C4-2B (cell line): Measurements from ENCODE around the gene PHF24.

Experiments
- H3K27ac ChIP-seq: fragments of 450-650 bp; 2 replicates; pipeline ENCODE4 v1.5.1; 2017
- CTCF ChIP-seq: fragments of 450-650 bp; conservative IDR thresholded peaks from 2 replicates; pipeline ENCODE4 v1.5.1; 2017; ENCODE audit warnings: mild to moderate bottlenecking
- ZFX ChIP-seq: fragments of 450-650 bp; IDR thresholded peaks from 2 replicates; pipeline ENCODE4 v1.6.1; 2017

PHF24 gene

GRCh38 chr9:34990908-34991606 is 33.0 kb downstream of the PHF24 start:
- H3K27ac ChIP-seq, result no peak overlapping the region
- TF ChIP-seq CTCF (no peak), ZFX (no peak)

GRCh38 chr9:34991607-34992375 is 33.7 kb downstream of the PHF24 start:
- TF ChIP-seq CTCF, result no peak; the same call in 1 of the 2 replicates
- no peak overlapping the region for H3K27ac ChIP-seq

- TF ChIP-seq ZFX, result no peak
- no peak for TF ChIP-seq CTCF
- H3K27ac ChIP-seq, result no peak overlapping the region
Observed at GRCh38 chr9:34992376-34992951, 34.4 kb downstream of the PHF24 start.

GRCh38 chr9:34993502-34994259 is 35.6 kb downstream of the PHF24 start:
- no peak overlapping the region for H3K27ac ChIP-seq
- TF ChIP-seq ZFX (no peak), CTCF (no peak)

GRCh38 chr9:34994260-34994899 is 36.3 kb downstream of the PHF24 start:
- peak; percentile 85 for TF ChIP-seq CTCF
- no peak for TF ChIP-seq ZFX

GRCh38 chr9:34994900-34995669 is 37.0 kb downstream of the PHF24 start:
- TF ChIP-seq ZFX (no peak), CTCF (no peak)
- H3K27ac ChIP-seq, result no peak overlapping the region

More at GRCh38 chr9:34994260-34994899, 36.3 kb downstream of the PHF24 start:
- no peak overlapping the region for H3K27ac ChIP-seq
